Activated naive CD8-positive, alpha-beta T cell treated with anti-CD3 and anti-CD28 coated beads, Interleukin-2, amount 50 U/mL, for 24 hours (primary cell): ENCODE measurements around the gene S100A5.
"Not testable (repeated sequence)": the region's sequence is repeated elsewhere in the genome, so short reads cannot be mapped to it uniquely, and the experiment has no call there.

Experiments used
- ATAC-seq: fragments of 150-1000 bp; cut with Tn5 transposase; one replicate; pipeline ENCODE4 v1.10.0; 2021
- DNase-seq: peaks from one replicate; pipeline ENCODE4 v3.0.0; 2021
- H3K27ac Mint-ChIP-seq: one replicate; pipeline ENCODE4 v1.8.0; 2021; ENCODE audit warnings: mild to moderate bottlenecking, mixed read lengths
- H3K27me3 Mint-ChIP-seq: one replicate; pipeline ENCODE4 v1.8.0; 2021; ENCODE audit warnings: mixed read lengths
- H3K36me3 Mint-ChIP-seq: one replicate; pipeline ENCODE4 v1.8.0; 2021; ENCODE audit warnings: low read depth, mixed read lengths
- H3K4me1 Mint-ChIP-seq: one replicate; pipeline ENCODE4 v1.8.0; 2021; ENCODE audit warnings: mixed read lengths
- H3K4me3 Mint-ChIP-seq: one replicate; pipeline ENCODE4 v1.8.0; 2021; ENCODE audit warnings: mild to moderate bottlenecking, moderate library complexity, mixed read lengths
- H3K9me3 Mint-ChIP-seq: one replicate; pipeline ENCODE4 v1.8.0; 2021; ENCODE audit warnings: mixed read lengths

Gene S100A5

GRCh38 chr1:153535242-153536011 lies 5.3 kb downstream of the S100A5 start, which contains the start of gene S100A6:
S100A6 (minus strand) TSS chr1:153535991; CDS start chr1:153535339, 652 bp downstream.
- H3K27ac Mint-ChIP-seq = peak within 1 kb of the TSS; percentile 97
- H3K36me3 Mint-ChIP-seq = peaks cover 6% of the 10 kb centered on the region
- H3K27me3 Mint-ChIP-seq = no peaks in the 10 kb centered on the region
- DNase-seq (peak; percentile 48), ATAC-seq (peak; percentile 26)
- peak within 1 kb of the TSS; percentile 96 for H3K4me3 Mint-ChIP-seq
- peaks cover 75% of the 10 kb centered on the region for H3K4me1 Mint-ChIP-seq
- no peaks in the 10 kb centered on the region for H3K9me3 Mint-ChIP-seq

DNA sequence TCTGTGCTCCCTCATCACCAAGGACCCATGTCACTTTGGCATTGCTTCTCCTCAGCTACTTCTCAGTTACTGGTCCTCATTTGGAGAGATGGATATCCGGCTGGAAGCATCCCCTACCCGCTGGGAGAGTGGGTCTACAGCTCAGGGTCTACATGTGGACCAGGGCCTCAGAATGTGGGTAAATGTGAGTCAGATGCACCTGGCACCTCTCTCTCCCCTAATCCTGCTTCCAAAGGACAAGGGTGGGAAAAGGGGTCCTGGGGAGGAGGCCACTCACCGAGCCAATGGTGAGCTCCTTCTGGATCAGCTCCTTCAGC lies 5.9 kb downstream of the S100A5 start:
- H3K4me1 Mint-ChIP-seq = peaks cover 72% of the 10 kb centered on the region
- DNase-seq (no peak), ATAC-seq (no peak)
- H3K36me3 Mint-ChIP-seq = peaks cover 6% of the 10 kb centered on the region
- H3K27ac Mint-ChIP-seq = peak overlapping the region; percentile 97
- no peaks in the 10 kb centered on the region for H3K27me3 Mint-ChIP-seq
- no peaks in the 10 kb centered on the region for H3K9me3 Mint-ChIP-seq
- H3K4me3 Mint-ChIP-seq = peak overlapping the region; percentile 96

DNA sequence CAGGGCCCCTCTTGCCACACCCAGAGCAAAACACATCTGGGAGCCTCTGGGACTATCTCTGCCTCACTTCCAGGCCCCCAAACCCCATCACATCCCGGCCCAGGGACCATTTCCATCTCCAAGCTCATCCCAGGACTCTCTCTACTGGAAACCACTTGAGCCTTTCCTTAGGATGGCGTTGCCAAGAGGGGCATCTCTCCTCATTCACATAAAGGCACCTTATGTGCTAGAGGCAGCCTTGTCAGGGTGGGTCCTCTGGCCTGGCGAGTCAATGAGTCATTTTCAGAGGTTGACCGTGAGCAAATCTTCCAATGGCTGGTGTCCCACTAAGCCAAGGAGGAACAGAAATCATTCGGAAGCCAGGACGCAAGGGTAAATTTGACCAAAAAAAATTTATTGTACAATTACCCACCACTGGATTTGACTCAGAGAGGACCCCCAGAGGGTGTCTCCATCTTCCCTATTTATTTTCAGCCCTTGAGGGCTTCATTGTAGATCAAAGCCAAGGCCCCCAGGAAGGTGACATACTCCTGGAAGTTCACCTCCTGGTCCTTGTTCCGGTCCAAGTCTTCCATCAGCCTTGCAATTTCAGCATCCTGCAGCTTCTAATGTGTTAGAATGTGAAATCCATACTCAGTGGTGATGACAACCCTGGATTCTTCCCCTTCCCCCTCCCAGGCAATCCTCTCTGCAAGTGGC lies 6.4 kb downstream of the S100A5 start:
- H3K4me1 Mint-ChIP-seq = peaks cover 67% of the 10 kb centered on the region

DNA sequence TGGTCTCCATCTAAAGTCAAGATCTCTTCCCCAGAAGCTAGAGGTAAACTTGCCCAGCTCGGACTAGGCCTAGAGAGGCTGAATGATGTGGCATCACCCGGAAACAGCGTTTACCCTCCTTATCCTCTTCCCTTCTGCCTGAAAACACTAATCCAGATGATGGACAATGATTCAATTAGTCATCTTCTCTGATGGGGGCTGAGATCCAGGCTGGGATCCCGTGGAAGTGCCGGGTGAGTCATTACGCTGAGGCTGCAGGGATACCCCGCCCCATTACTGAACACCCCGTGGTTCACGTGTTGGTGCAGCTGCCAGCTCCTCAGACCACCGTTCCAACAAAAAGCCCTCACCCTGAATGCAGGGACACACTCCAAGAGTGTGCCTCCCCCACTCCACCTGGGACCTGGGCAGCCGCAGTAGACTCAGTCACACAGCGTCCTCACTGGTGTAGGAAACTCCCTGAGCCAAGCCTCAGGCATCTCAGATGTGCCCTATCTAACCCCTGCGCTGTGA lies 7.0 kb downstream of the S100A5 start:
- DNase-seq (no peak), ATAC-seq (no peak)
- Mint-ChIP-seq H3K27ac (peak overlapping the region; percentile 97), H3K4me3 (peak overlapping the region; percentile 96), H3K27me3 (no peaks in the 10 kb centered on the region), H3K36me3 (peaks cover 6% of the 10 kb centered on the region), H3K9me3 (no peaks in the 10 kb centered on the region), H3K4me1 (peaks cover 64% of the 10 kb centered on the region)

More for the DNA sequence above, 6.4 kb downstream of the S100A5 start:
- Mint-ChIP-seq H3K9me3 (no peaks in the 10 kb centered on the region), H3K27me3 (no peaks in the 10 kb centered on the region), H3K4me3 (peak overlapping the region; percentile 96), H3K27ac (peak overlapping the region; percentile 97), H3K36me3 (peaks cover 6% of the 10 kb centered on the region)
- ATAC-seq (no peak), DNase-seq (no peak)

- Mint-ChIP-seq H3K27me3 (no peaks in the 10 kb centered on the region), H3K4me1 (peaks cover 63% of the 10 kb centered on the region), H3K9me3 (no peaks in the 10 kb centered on the region), H3K4me3 (peak overlapping the region; percentile 96), H3K36me3 (peaks cover 6% of the 10 kb centered on the region), H3K27ac (peak overlapping the region; percentile 97)
- ATAC-seq = peak; percentile 17
- DNase-seq = peak; percentile 85
Observed at GRCh38 chr1:153532769-153533599, 7.8 kb downstream of the S100A5 start.

DNA sequence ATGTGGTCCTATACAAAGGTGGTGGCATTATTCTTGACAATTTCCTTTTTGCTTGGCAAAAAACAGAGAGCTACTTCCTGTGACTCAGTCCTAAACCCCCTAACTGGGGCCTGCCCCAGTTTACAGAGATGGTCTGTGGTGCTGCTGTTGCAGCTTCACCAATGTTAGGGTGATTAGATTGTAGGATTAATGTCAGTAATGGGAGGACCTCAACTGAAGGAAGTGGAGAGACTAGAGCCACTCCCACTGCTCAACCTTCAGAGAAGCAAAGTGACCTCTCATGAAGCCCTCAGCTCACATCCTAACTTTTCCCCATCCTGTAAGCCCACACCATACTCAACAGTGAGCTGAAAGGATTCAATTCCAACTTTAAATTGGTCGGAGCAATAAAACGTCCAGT lies 8.6 kb downstream of the S100A5 start:
- Mint-ChIP-seq H3K9me3 (no peaks in the 10 kb centered on the region), H3K27me3 (no peaks in the 10 kb centered on the region), H3K4me1 (peaks cover 61% of the 10 kb centered on the region), H3K36me3 (peaks cover 6% of the 10 kb centered on the region), H3K4me3 (peak overlapping the region; percentile 96), H3K27ac (peak overlapping the region; percentile 97)
- DNase-seq (no peak), ATAC-seq (peak; percentile 70)

- Mint-ChIP-seq H3K9me3 (no peaks in the 10 kb centered on the region), H3K36me3 (peaks cover 6% of the 10 kb centered on the region), H3K27me3 (no peaks in the 10 kb centered on the region), H3K27ac (peak overlapping the region; percentile 87), H3K4me1 (peaks cover 57% of the 10 kb centered on the region), H3K4me3 (no peak overlapping the region)
- DNase-seq = no peak
- no peak for ATAC-seq
Observed at GRCh38 chr1:153531638-153532037, 9.1 kb downstream of the S100A5 start.

GRCh38 chr1:153527683-153528040 lies 13.1 kb downstream of the S100A5 start:
- DNase-seq (no peak), ATAC-seq (no peak)
- Mint-ChIP-seq H3K9me3 (no peaks in the 10 kb centered on the region), H3K36me3 (no peaks in the 10 kb centered on the region), H3K4me1 (peaks cover 25% of the 10 kb centered on the region), H3K27ac (no peak overlapping the region), H3K4me3 (no peak overlapping the region), H3K27me3 (no peaks in the 10 kb centered on the region)

- no peak overlapping the region for H3K27ac Mint-ChIP-seq
- DNase-seq = no peak
- H3K9me3 Mint-ChIP-seq = no peaks in the 10 kb centered on the region
- no peak for ATAC-seq
- H3K27me3 Mint-ChIP-seq = no peaks in the 10 kb centered on the region
- no peaks in the 10 kb centered on the region for H3K36me3 Mint-ChIP-seq
- no peak overlapping the region for H3K4me3 Mint-ChIP-seq
- peaks cover 23% of the 10 kb centered on the region for H3K4me1 Mint-ChIP-seq
Observed at GRCh38 chr1:153527023-153527682, 13.6 kb downstream of the S100A5 start.

DNA sequence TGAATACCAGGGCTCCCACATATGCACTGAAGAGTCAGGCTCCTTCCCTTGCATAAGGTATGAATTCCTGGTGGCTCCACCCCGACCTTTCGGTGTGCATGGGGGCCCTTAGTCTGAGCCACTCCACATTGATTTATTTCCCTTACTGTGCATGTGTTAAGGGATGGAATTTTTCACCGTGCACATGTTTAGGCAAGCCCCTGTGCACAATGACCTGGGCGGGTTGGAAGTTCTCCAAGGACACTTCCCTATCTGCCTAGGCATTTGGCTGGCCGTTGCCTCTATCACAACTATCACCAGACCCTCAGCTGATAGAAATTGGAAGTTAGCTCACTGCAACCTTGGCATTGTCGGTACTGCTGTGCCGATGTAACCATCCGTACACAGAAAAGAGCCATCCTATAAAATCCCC lies 14.6 kb downstream of the S100A5 start:
- H3K36me3 Mint-ChIP-seq = no peaks in the 10 kb centered on the region
- DNase-seq (no peak), ATAC-seq (no peak)
- no peak overlapping the region for H3K4me3 Mint-ChIP-seq
- peaks cover 13% of the 10 kb centered on the region for H3K4me1 Mint-ChIP-seq
- no peaks in the 10 kb centered on the region for H3K27me3 Mint-ChIP-seq
- H3K9me3 Mint-ChIP-seq = no peaks in the 10 kb centered on the region
- no peak overlapping the region for H3K27ac Mint-ChIP-seq

DNA sequence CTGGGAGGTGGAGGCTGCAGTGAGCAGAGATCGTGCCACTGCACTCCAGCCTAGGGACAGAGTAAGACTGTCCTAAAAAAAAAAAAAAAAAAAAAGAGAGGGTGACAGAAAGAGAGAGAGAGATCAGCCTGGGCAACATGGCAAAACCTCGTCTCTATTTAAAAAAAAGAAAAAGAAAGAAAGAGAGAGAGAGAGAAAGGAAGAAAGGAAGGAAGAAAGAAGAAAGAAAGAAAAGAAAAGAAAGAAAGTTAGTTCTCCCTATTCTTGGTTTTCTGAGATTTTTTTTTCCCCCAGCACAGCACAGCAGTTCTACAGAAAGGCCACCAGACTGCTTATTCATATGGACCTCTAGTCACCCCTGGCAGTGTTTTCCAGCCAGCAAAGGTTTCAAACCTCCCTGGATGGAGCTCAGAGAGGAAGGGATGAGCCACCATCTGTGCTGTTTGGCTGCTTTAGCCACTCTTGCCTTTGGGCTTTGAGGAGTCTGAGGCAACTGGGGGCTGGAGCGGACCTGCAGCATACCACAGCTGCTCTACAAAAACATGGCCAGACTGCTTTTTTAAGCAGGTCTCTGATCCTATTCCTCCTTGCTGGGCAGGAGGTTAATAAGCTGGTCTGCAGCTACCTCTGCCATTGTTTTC lies 15.5 kb downstream of the S100A5 start:
- H3K27me3 Mint-ChIP-seq = no peaks in the 10 kb centered on the region
- H3K27ac Mint-ChIP-seq = no peak overlapping the region
- peaks cover 5% of the 10 kb centered on the region for H3K4me1 Mint-ChIP-seq
- H3K4me3 Mint-ChIP-seq = no peak overlapping the region
- no peaks in the 10 kb centered on the region for H3K36me3 Mint-ChIP-seq
- no peak for ATAC-seq
- DNase-seq = no peak
- no peaks in the 10 kb centered on the region for H3K9me3 Mint-ChIP-seq

DNA sequence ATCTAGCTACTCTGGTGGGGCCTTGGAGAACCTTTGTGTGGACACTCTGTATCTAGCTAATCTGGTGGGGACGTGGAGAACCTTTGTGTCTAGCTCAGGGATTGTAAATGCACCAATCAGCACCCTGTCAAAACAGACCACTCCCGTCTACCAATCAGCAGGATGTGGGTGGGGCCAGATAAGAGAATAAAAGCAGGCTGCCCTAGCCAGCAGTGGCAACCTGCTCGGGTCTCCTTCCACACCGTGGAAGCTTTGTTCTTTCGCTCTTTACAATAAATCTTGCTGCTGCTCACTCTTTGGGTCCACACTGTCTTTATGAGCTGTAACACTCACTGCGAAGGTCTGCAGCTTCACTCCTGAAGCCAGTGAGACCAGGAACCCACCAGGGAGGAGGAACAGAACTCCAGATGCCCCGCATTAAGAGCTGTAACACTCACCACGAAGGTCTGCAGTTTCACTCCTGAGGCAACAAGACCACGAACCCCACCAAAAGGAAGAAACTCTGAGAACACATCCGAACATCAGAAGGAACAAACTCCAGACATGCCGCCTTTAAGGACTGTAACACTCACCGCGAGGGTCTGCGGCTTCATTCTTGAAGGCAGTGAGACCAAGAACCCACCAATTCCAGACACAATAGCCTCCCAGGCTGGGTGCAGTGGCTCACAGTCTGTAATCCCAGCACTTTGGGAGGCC lies 18.2 kb downstream of the S100A5 start:
- H3K36me3 Mint-ChIP-seq, H3K4me1 Mint-ChIP-seq, ATAC-seq, H3K27ac Mint-ChIP-seq, H3K27me3 Mint-ChIP-seq, H3K9me3 Mint-ChIP-seq, DNase-seq: not testable (repeated sequence)
- peak overlapping the region; percentile 8 for H3K4me3 Mint-ChIP-seq

DNA sequence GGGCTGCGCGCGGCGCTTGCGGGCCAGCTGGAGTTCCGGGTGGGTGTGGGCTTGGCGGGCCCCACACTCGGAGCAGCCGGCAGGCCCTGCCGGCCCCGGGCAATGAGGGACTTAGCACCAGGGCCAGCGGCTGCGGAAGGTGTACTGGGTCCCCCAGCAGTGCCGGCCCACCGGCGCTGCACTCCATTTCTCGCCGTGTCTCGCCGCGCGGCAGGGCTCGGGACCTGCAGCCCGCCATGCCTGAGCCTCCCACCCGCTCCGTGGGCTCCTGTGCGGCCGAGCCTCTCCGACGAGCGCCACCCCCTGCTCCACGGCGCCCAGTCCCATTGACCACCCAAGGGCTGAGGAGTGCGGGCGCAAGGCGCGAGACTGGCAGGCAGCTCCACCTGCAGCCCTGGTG lies 18.9 kb downstream of the S100A5 start:
- not testable (repeated sequence) for H3K4me3 Mint-ChIP-seq, H3K9me3 Mint-ChIP-seq, DNase-seq, H3K27ac Mint-ChIP-seq, H3K36me3 Mint-ChIP-seq, ATAC-seq, H3K4me1 Mint-ChIP-seq, H3K27me3 Mint-ChIP-seq
